ENCODE results near the gene FAM185A.
A peak's percentile ranks its signal among the peaks of the same experiment; 100 is the strongest.
"Not testable (repeated sequence)": the region's sequence is repeated elsewhere in the genome, so short reads cannot be mapped to it uniquely, and the experiment has no call there.

FAM185A gene

GRCh38 chr7:102748605-102749444 lies at the start of gene FAM185A:
FAM185A (plus strand) TSS chr7:102748999; CDS start chr7:102749208, 209 bp downstream.
- peak; percentile 96 for DNase-seq (ENCODE audit: low read depth)

- DNase-seq (ENCODE audit: low read depth) = not testable (repeated sequence)
Measured at GRCh38 chr7:102713011-102713690, 35.6 kb upstream of the FAM185A start.

- DNase-seq (ENCODE audit: low read depth) = not testable (repeated sequence)
Measured at GRCh38 chr7:102713691-102714080, 35.1 kb upstream of the FAM185A start.

DNA sequence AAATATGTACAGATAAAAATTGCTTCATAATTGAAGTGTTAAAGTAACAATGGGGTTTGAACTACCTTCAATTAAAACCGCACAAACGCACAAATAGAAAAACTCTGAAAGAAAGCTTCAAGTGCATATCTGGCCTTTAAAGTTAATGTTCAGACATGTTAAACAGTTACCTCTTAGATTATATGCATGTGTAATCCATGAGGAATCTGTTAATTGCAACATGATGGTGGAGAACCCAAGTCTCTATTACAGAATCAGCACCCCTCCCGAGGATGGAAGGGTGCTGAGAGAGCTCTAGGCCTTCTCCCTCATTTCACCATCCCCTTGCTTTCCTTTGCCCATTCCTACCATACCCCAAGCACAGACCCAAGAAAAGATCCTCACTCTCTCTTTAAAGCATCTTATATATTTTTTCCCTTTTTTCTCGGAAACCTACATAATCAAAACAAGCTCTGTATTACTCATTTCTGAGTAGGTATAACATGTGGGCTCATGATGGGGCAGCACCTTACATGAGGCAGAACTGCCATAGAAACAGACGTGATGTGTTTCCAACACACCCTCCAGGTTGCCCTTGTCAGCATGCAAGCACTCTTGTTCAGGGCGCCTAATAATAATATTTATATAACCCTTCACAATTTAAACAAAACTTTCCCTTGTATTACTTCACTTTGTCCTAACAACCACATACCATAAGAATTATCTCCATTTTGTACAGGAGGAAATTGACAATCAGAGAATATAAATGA lies 33.9 kb upstream of the FAM185A start:
- not testable (repeated sequence) for DNase-seq (ENCODE audit: low read depth)

- not testable (repeated sequence) for DNase-seq (ENCODE audit: low read depth)
Measured at GRCh38 chr7:102715718-102716117, 33.1 kb upstream of the FAM185A start.

DNA sequence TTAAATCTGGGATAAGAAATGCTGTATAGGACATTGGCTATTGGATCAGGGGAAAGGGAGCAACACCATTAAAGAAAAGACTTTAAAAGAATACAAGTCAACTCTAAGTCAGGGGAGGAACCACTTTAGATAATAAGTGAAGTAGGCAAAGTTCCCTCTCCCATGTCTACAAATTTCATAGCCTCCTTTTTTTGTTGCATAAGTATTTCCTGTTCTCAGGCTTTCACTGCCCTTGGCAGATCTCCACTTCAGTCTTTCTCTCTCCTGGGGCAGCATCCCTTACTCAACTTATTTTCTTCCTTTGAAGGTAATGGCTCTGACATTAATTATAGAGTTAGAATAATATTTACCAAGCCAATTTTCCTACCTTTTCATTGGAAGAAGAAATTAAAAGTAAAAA lies 30.3 kb upstream of the FAM185A start:
- not testable (repeated sequence) for DNase-seq (ENCODE audit: low read depth)

GRCh38 chr7:102726170-102726569 lies 22.6 kb upstream of the FAM185A start:
- DNase-seq (ENCODE audit: low read depth) = not testable (repeated sequence)

DNA sequence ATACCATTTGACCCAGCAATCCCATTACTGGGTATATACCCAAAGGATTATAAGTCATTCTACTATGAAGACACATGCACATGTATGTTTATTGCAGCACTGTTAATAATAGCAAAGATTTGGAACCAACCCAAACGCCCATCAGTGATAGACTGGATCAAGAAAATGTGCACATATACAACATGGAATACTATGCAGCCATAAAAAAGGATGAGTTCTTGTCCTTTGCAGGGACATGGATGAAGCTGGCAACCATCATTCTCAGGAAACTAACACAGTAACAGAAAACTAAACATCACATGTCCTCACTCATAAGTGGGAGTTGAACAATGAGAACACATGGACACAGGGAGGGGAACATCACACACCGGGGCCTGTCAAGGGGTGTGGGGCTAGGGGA lies 19.1 kb upstream of the FAM185A start:
- not testable (repeated sequence) for DNase-seq (ENCODE audit: low read depth)

DNA sequence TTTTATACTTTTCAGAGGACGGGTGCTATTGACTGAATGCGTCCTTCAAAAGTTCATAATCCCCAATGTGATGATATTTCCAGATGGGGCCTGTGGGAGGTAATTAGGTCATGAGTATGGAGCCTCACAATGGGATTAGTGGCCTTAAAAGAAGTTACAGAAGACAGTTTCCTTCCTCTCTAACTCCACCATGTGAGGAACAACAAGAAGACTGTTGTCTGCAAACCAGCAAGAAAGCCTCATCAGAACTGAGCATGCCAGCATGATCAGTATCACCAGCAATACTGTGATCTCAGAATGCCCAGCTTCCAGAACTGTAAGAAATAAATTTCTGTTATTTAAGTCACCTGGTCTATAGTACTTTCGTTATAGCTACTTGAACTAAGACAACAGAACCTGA lies 18.4 kb upstream of the FAM185A start:
- not testable (repeated sequence) for DNase-seq (ENCODE audit: low read depth)

DNA sequence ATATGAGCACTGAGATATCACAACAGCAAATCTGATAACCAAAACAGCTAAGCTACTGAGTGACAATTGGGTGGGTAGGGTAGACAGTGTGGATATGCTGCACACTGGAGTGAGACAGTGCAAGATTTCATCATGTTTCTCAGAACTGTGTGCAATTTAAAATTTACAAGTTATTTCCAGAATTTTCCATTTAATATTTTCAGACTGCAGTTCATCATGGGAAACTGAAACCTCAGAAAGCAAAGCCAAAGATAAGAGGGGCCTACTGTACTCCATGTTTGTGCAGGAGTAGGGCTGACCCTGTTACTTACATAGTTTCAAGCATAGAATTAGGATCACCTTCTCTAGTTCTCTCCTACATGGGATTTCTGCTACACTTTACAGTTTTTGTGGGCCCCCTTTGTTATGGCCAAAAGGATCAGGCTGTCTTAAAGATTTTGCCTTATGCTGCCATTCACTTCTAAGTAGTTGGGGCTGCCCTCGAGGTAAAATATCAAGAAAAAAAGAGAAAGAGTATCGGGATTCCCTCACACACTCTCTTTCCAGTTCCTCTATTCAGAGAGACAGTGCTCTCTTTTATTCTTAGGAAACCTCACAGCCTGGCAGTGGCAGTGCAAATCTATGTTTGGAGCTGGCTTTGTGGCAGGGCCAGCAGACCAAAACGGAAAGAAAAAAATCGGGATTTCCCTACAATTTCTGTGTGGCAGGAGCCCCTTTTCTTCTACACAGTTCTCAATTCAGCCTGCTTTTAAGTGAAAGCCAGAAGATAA lies 6.6 kb upstream of the FAM185A start:
- DNase-seq (ENCODE audit: low read depth) = not testable (repeated sequence)

DNA sequence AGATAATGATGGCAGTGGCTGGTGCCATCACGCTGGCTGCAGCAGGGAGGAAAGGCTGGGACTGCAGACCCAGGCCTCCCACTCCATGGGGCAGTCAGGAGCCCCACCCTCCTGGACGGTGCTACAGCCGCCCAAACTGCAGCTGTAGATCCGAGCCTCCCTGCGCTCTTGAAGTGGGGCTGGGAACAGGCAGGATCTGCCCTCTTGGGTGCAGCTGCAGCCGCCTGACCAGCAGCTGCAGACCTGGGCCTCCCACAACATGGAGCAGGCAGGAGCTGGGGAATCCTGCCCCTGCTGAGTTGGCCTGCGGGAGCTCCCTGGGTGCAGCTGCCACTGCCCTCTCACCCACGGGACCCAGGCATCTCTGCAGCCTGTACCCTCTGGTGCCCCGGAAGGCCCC lies 4.9 kb upstream of the FAM185A start:
- DNase-seq (ENCODE audit: low read depth) = not testable (repeated sequence)

DNA sequence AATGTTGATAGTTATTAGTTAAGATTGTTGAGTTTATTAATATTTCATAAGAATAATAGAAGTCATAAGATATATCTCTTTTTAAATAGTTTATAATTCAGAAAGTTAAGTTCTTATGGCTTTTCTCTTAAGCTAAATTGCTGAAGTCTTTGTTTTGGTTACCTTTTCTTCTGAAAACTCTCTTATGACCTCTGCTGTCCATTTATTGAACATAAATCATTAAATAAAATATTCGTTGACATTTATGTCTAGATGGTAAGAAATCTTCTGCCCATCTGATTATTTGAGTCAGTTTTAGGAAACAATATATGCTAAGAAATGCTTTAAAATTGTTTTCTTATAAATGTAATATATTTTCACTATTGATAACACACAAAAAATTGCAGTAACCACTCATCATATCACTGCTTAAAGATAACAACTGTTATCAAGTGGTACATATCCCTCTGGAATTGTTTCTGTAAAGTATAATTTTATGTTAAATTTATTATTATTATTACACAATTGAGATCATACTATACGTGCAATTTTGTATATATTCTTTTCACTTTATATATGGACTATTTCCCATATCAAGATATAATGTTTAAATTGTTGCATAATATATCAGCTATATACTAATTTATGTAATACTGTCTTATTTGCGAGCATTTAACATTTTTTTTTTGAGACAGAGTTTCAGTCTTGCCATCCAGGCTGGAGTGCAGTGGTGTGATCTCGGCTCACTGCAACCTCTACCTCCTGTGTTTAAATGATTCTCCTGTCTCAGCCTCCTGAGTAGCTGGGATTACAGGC lies 3.1 kb upstream of the FAM185A start:
- DNase-seq (ENCODE audit: low read depth) = not testable (repeated sequence)

GRCh38 chr7:102749445-102749786 lies 617 bp downstream of the FAM185A start:
- not testable (repeated sequence) for DNase-seq (ENCODE audit: low read depth)

GRCh38 chr7:102758227-102758626 lies 9.4 kb downstream of the FAM185A start:
- not testable (repeated sequence) for DNase-seq (ENCODE audit: low read depth)

- not testable (repeated sequence) for DNase-seq (ENCODE audit: low read depth)
Measured at GRCh38 chr7:102759934-102760333, 11.1 kb downstream of the FAM185A start.

GRCh38 chr7:102761234-102761633 lies 12.4 kb downstream of the FAM185A start:
- DNase-seq (ENCODE audit: low read depth) = not testable (repeated sequence)

GRCh38 chr7:102763295-102763905 lies 14.6 kb downstream of the FAM185A start:
- not testable (repeated sequence) for DNase-seq (ENCODE audit: low read depth)

GRCh38 chr7:102769657-102770192 lies 20.9 kb downstream of the FAM185A start:
- not testable (repeated sequence) for DNase-seq (ENCODE audit: low read depth)

DNA sequence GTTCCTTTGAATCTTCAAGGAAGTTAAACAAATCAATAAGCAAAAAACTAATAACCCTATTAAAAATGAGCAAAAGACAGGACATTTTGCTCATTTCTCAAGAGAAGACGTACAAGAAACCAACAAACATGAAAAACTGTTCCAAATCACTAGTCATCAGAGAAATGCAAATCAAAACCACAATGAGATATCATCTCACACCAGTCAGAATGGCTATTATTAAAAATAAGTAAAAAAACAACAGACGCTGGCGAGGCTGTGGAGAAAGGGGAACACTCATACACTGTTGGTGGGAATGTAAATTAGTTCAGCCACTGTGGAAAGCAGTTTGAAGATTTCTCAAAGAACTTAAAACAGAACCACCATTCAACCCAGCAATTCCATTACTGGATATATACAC lies 21.7 kb downstream of the FAM185A start:
- DNase-seq (ENCODE audit: low read depth) = not testable (repeated sequence)

GRCh38 chr7:102776217-102776616 lies 27.4 kb downstream of the FAM185A start:
- DNase-seq (ENCODE audit: low read depth) = not testable (repeated sequence)

Data from non-pigmented ciliary epithelial cell (primary cell).